Measurements from ENCODE around the gene AGAP1. TPM values are rescaled to one million over a fixed set of nuclear protein-coding genes. Genes with fewer than 3 reads are reported as not detected.

The AGAP1 gene
- total RNA-seq, 1 experiment from 2014 or later = 25.8 TPM

GRCh38 chr2:235957251-235957650, 463.4 kb downstream of the AGAP1 start:
- H3K23ac ChIP-seq (ENCODE audit: insufficient read length, low read depth, low read length) = no peak overlapping the region
- H2BK20ac ChIP-seq (ENCODE audit: low read depth, low read length, poor library complexity, severe bottlenecking) = no peak overlapping the region
- no peak overlapping the region for H3K14ac ChIP-seq (ENCODE audit: insufficient read depth, low read length)
- Mint-ChIP-seq H3K27ac (no peak overlapping the region), H3K9me3 (no peaks in the 10 kb centered on the region; a peak in 1 of 5 replicates), H3K36me3 (ENCODE audit: insufficient read depth in 1 of 3, low read depth in 3 of 3) (peaks cover 0 to 4% (median 0%) of the 10 kb centered on the region in 3 experiments; a peak in 2 of 7 replicates), H3K4me1 (peaks cover 6 to 11% of the 10 kb centered on the region in 2 experiments), H3K27me3 (ENCODE audit: low read depth) (no peaks in the 10 kb centered on the region), H3K4me3 (no peak overlapping the region)
- no peaks in the 10 kb centered on the region for H3K27me3 ChIP-seq (ENCODE audit: insufficient read depth, low read length)
- no peak overlapping the region for H3K18ac ChIP-seq (ENCODE audit: insufficient read length, low read depth, low read length)
- WGBS (ENCODE audit: extremely low coverage, insufficient read length, low lambda C conversion rate) = no CpG with 5 or more reads among the region's 9 CpGs
- H2BK15ac ChIP-seq (ENCODE audit: low read depth, low read length) = no peak overlapping the region
- no peak overlapping the region for H4K5ac ChIP-seq (ENCODE audit: insufficient read length, low read depth, low read length)
- no peaks in the 10 kb centered on the region for H3K9me3 ChIP-seq (ENCODE audit: control insufficient read depth, low read depth, low read length)
- no peaks in the 10 kb centered on the region for H4K20me1 ChIP-seq (ENCODE audit: control insufficient read depth, insufficient read depth, insufficient read length)
- H2AK5ac ChIP-seq (ENCODE audit: insufficient read length, low read length) = no peak overlapping the region
- H2BK5ac ChIP-seq (ENCODE audit: insufficient read length, low read length) = no peak overlapping the region
- H3K23me2 ChIP-seq (ENCODE audit: insufficient read length, low read depth, low read length, poor library complexity, severe bottlenecking) = peaks cover 3% of the 10 kb centered on the region
- H2BK12ac ChIP-seq (ENCODE audit: insufficient read length, low read depth, low read length) = no peak overlapping the region
- H2AFZ ChIP-seq (ENCODE audit: low read length) = no peak overlapping the region
- no peaks in the 10 kb centered on the region for H3K79me2 ChIP-seq (ENCODE audit: insufficient read depth, low read length)
- no peak overlapping the region for H3K9ac ChIP-seq (ENCODE audit: extremely low read depth, insufficient read length, low read length)
- no peaks in the 10 kb centered on the region for H3K4me1 ChIP-seq (ENCODE audit: insufficient read depth, low read length)
- H3K56ac ChIP-seq (ENCODE audit: insufficient read length, low read depth, low read length) = no peak overlapping the region
- no peak overlapping the region for H4K91ac ChIP-seq (ENCODE audit: insufficient read length, low read depth, low read length)
- H3T11ph ChIP-seq (ENCODE audit: low read length) = no peak overlapping the region
- no peaks in the 10 kb centered on the region for H3K79me1 ChIP-seq (ENCODE audit: insufficient read depth, low read depth, low read length, poor library complexity, severe bottlenecking)
- no peak overlapping the region for H3K4me2 ChIP-seq (ENCODE audit: insufficient read depth, insufficient read length, low read length)
- DNase-seq = no peak
- H4K8ac ChIP-seq (replicated peaks; ENCODE audit: insufficient read length, low read depth, low read length) = no peak overlapping the region
- H3K4ac ChIP-seq (ENCODE audit: low read depth, low read length) = no peak overlapping the region
- TF ChIP-seq, protein P1, sequence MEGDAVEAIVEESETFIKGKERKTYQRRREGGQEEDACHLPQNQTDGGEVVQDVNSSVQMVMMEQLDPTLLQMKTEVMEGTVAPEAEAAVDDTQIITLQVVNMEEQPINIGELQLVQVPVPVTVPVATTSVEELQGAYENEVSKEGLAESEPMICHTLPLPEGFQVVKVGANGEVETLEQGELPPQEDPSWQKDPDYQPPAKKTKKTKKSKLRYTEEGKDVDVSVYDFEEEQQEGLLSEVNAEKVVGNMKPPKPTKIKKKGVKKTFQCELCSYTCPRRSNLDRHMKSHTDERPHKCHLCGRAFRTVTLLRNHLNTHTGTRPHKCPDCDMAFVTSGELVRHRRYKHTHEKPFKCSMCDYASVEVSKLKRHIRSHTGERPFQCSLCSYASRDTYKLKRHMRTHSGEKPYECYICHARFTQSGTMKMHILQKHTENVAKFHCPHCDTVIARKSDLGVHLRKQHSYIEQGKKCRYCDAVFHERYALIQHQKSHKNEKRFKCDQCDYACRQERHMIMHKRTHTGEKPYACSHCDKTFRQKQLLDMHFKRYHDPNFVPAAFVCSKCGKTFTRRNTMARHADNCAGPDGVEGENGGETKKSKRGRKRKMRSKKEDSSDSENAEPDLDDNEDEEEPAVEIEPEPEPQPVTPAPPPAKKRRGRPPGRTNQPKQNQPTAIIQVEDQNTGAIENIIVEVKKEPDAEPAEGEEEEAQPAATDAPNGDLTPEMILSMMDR (conservative IDR thresholded peaks at IDR 0.05) = no peak
- H2BK120ac ChIP-seq (ENCODE audit: low read depth, low read length, poor library complexity, severe bottlenecking) = no peak overlapping the region
- no peak overlapping the region for H3K27ac ChIP-seq (ENCODE audit: insufficient read length, low read depth, low read length)

Measured in H9 (cell line).